Measurements from ENCODE around the gene CEP112.

DNA sequence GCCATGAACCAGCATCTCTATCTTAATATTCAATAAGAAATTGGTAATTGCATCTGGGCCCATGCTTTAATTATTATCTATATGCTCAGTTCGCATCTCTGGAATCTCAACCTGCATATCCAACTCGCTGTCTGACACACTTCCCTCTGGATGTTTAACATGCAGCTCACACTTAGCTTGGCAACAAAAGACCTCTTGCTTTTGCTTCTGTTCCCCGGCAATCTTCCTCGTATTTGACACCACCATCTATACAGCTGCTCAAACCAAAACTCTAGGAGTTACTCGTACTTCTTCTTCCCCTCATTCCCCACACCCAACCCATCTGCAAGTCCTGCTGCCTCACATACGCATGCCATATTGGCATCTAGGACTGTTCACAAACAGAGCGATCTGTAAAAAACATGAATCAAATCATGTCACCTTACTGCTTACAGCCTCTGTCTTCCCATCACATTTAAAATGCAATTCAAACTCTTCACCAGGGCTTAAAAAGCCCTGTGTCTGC, 300.6 kb downstream of the CEP112 start:
- TF ChIP-seq ELF4 (IDR thresholded peaks at IDR 0.05) = no peak
- TF ChIP-seq TARDBP (IDR thresholded peaks at IDR 0.05) = no peak
- TF ChIP-seq, protein P1, sequence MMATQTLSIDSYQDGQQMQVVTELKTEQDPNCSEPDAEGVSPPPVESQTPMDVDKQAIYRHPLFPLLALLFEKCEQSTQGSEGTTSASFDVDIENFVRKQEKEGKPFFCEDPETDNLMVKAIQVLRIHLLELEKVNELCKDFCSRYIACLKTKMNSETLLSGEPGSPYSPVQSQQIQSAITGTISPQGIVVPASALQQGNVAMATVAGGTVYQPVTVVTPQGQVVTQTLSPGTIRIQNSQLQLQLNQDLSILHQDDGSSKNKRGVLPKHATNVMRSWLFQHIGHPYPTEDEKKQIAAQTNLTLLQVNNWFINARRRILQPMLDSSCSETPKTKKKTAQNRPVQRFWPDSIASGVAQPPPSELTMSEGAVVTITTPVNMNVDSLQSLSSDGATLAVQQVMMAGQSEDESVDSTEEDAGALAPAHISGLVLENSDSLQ (IDR thresholded peaks at IDR 0.05) = no peak
- TF ChIP-seq FOXK2 (IDR thresholded peaks at IDR 0.05) = no peak
- TF ChIP-seq BHLHE40 (IDR thresholded peaks at IDR 0.05; ENCODE audit: borderline replicate concordance) = no peak
- TF ChIP-seq FOXA1 (IDR thresholded peaks at IDR 0.05) = no peak
- TF ChIP-seq SUZ12 (IDR thresholded peaks at IDR 0.05) = no peak
- TF ChIP-seq SP1 (IDR thresholded peaks at IDR 0.05) = no peak
- TF ChIP-seq ZNF384 (IDR thresholded peaks at IDR 0.05) = no peak
- no peak for TF ChIP-seq FOXM1 (IDR thresholded peaks at IDR 0.05; ENCODE audit: borderline replicate concordance)
- no peak for TF ChIP-seq ARNT (IDR thresholded peaks at IDR 0.05)
- no peak for TF ChIP-seq LEF1 (IDR thresholded peaks at IDR 0.05; ENCODE audit: borderline replicate concordance)

Data from HEK293T (cell line).